DOHH2 (cell line): ENCODE data around the gene ZNF862.

Experiments
- EZH2phosphoT487 ChIP-seq: fragments of 200-600 bp; sonication (generic); IDR thresholded peaks from 2 replicates; pipeline ENCODE4 v1.6.1; 2017; ENCODE audit warnings: borderline replicate concordance, mild to moderate bottlenecking, antibody characterized with exemption, low read length, moderate library complexity, mixed read lengths
- TF ChIP-seq, protein P1 (sequence below): fragments of 200-600 bp; sonication (generic); IDR thresholded peaks from one replicate; pipeline ENCODE4 v1.5.1; 2014; ENCODE audit warnings: antibody characterized with exemption, mild to moderate bottlenecking, low read depth, low read length; ENCODE audit not compliant: poor library complexity, severe bottlenecking

DNA sequence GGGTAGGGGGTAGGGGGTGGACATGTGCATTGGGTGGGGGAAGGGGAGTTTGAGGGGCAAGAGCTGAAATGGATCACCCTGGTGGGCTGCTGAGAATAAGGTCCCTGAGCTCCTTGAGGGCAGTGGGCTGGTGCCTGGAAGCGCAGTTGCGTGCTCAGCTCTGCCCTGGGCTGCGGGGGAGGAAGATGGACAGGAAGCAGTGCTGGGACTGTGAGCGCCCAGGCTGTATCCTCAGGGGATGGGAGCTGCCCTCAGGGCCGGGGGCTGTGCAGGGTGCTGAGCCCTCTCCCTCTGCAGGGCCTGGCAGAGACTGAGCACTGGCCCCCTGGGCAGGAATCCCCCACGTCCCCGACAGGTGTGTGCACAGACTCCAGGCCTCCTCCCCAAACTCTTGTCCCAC, 40.4 kb upstream of the ZNF862 start:
- TF ChIP-seq, protein P1, sequence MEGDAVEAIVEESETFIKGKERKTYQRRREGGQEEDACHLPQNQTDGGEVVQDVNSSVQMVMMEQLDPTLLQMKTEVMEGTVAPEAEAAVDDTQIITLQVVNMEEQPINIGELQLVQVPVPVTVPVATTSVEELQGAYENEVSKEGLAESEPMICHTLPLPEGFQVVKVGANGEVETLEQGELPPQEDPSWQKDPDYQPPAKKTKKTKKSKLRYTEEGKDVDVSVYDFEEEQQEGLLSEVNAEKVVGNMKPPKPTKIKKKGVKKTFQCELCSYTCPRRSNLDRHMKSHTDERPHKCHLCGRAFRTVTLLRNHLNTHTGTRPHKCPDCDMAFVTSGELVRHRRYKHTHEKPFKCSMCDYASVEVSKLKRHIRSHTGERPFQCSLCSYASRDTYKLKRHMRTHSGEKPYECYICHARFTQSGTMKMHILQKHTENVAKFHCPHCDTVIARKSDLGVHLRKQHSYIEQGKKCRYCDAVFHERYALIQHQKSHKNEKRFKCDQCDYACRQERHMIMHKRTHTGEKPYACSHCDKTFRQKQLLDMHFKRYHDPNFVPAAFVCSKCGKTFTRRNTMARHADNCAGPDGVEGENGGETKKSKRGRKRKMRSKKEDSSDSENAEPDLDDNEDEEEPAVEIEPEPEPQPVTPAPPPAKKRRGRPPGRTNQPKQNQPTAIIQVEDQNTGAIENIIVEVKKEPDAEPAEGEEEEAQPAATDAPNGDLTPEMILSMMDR = no peak
- no peak for TF ChIP-seq EZH2phosphoT487
